ENCODE measurements around the gene ADAD2. TPM values are rescaled to one million over a fixed set of nuclear protein-coding genes. Genes with fewer than 3 reads are reported as not detected.
"Not testable (repeated sequence)": the region's sequence is repeated elsewhere in the genome, so short reads cannot be mapped to it uniquely, and the experiment has no call there.

ADAD2 gene
- total RNA-seq, 1 donor from 2014 or later = not detected

- peaks cover 4% of the 10 kb centered on the region for H3K4me1 Mint-ChIP-seq (ENCODE audit: low read depth)
Observed at GRCh38 chr16:84207251-84207650, 16.3 kb downstream of the ADAD2 start.

GRCh38 chr16:84207879-84208278 lies 16.9 kb downstream of the ADAD2 start:
- intact Hi-C loops (cut with micrococcal nuclease) = no loop called here
- Mint-ChIP-seq H3K27me3 (ENCODE audit: low read depth) (no peaks in the 10 kb centered on the region), H3K4me3 (ENCODE audit: low read depth) (no peak overlapping the region), H3K4me1 (ENCODE audit: low read depth) (peaks cover 4% of the 10 kb centered on the region), H3K9me3 (no peaks in the 10 kb centered on the region), H3K27ac (no peak overlapping the region), H3K36me3 (ENCODE audit: low read depth) (no peaks in the 10 kb centered on the region)
- DNase-seq (ENCODE audit: low spot score) = no peak

More at GRCh38 chr16:84207251-84207650, 16.3 kb downstream of the ADAD2 start:
- Mint-ChIP-seq H3K4me3 (ENCODE audit: low read depth) (no peak overlapping the region), H3K27me3 (ENCODE audit: low read depth) (no peaks in the 10 kb centered on the region), H3K27ac (no peak overlapping the region), H3K9me3 (no peaks in the 10 kb centered on the region), H3K36me3 (ENCODE audit: low read depth) (no peaks in the 10 kb centered on the region)
- intact Hi-C loops (cut with micrococcal nuclease) = no loop called here
- no peak for DNase-seq (ENCODE audit: low spot score)

GRCh38 chr16:84209989-84210388 lies 19.0 kb downstream of the ADAD2 start:
- H3K9me3 Mint-ChIP-seq = no peaks in the 10 kb centered on the region
- no peaks in the 10 kb centered on the region for H3K27me3 Mint-ChIP-seq (ENCODE audit: low read depth)
- H3K27ac Mint-ChIP-seq = no peak overlapping the region
- no peak overlapping the region for H3K4me3 Mint-ChIP-seq (ENCODE audit: low read depth)
- DNase-seq (ENCODE audit: low spot score) = no peak
- intact Hi-C loops (cut with micrococcal nuclease) = no loop called here
- H3K4me1 Mint-ChIP-seq (ENCODE audit: low read depth) = peaks cover 4% of the 10 kb centered on the region
- no peaks in the 10 kb centered on the region for H3K36me3 Mint-ChIP-seq (ENCODE audit: low read depth)

GRCh38 chr16:84212154-84212553 lies 21.2 kb downstream of the ADAD2 start:
- Mint-ChIP-seq H3K27me3 (ENCODE audit: low read depth) (peaks cover under 1% of the 10 kb centered on the region), H3K9me3 (no peaks in the 10 kb centered on the region), H3K36me3 (ENCODE audit: low read depth) (no peaks in the 10 kb centered on the region), H3K4me3 (ENCODE audit: low read depth) (no peak overlapping the region), H3K4me1 (ENCODE audit: low read depth) (peaks cover 4% of the 10 kb centered on the region), H3K27ac (no peak overlapping the region)
- intact Hi-C loops (cut with micrococcal nuclease) = no loop called here
- no peak for DNase-seq (ENCODE audit: low spot score)

GRCh38 chr16:84212631-84213030 lies 21.7 kb downstream of the ADAD2 start:
- H3K36me3 Mint-ChIP-seq (ENCODE audit: low read depth) = no peaks in the 10 kb centered on the region
- no peak overlapping the region for H3K27ac Mint-ChIP-seq
- H3K4me1 Mint-ChIP-seq (ENCODE audit: low read depth) = peaks cover 4% of the 10 kb centered on the region
- H3K4me3 Mint-ChIP-seq (ENCODE audit: low read depth) = no peak overlapping the region
- no peak for DNase-seq (ENCODE audit: low spot score)
- intact Hi-C loops (cut with micrococcal nuclease) = no loop called here
- peaks cover 2% of the 10 kb centered on the region for H3K27me3 Mint-ChIP-seq (ENCODE audit: low read depth)
- H3K9me3 Mint-ChIP-seq = no peaks in the 10 kb centered on the region

GRCh38 chr16:84214451-84215066 lies 23.6 kb downstream of the ADAD2 start:
- DNase-seq (ENCODE audit: low spot score) = no peak
- no peaks in the 10 kb centered on the region for H3K36me3 Mint-ChIP-seq (ENCODE audit: low read depth)
- no peaks in the 10 kb centered on the region for H3K4me1 Mint-ChIP-seq (ENCODE audit: low read depth)
- intact Hi-C loops (cut with micrococcal nuclease) = no loop called here
- H3K9me3 Mint-ChIP-seq = no peaks in the 10 kb centered on the region
- H3K27ac Mint-ChIP-seq = no peak overlapping the region
- H3K27me3 Mint-ChIP-seq (ENCODE audit: low read depth) = peaks cover 2% of the 10 kb centered on the region
- H3K4me3 Mint-ChIP-seq (ENCODE audit: low read depth) = no peak overlapping the region

- peaks cover 2% of the 10 kb centered on the region for H3K27me3 Mint-ChIP-seq (ENCODE audit: low read depth)
- DNase-seq (ENCODE audit: low spot score) = no peak
- no peak overlapping the region for H3K4me3 Mint-ChIP-seq (ENCODE audit: low read depth)
- H3K36me3 Mint-ChIP-seq (ENCODE audit: low read depth) = no peaks in the 10 kb centered on the region
- H3K27ac Mint-ChIP-seq = no peak overlapping the region
- H3K9me3 Mint-ChIP-seq = no peaks in the 10 kb centered on the region
- intact Hi-C loops (cut with micrococcal nuclease) = no loop called here
- H3K4me1 Mint-ChIP-seq (ENCODE audit: low read depth) = no peaks in the 10 kb centered on the region
Observed at GRCh38 chr16:84215531-84215930, 24.6 kb downstream of the ADAD2 start.

GRCh38 chr16:84216144-84216543 lies 25.2 kb downstream of the ADAD2 start:
- H3K4me1 Mint-ChIP-seq (ENCODE audit: low read depth); H3K27me3 Mint-ChIP-seq (ENCODE audit: low read depth); H3K27ac Mint-ChIP-seq; H3K4me3 Mint-ChIP-seq (ENCODE audit: low read depth); H3K9me3 Mint-ChIP-seq; DNase-seq (ENCODE audit: low spot score); H3K36me3 Mint-ChIP-seq (ENCODE audit: low read depth); intact Hi-C loops (cut with micrococcal nuclease): not testable (repeated sequence)

GRCh38 chr16:84218176-84218823 lies 27.3 kb downstream of the ADAD2 start:
- peaks cover 2% of the 10 kb centered on the region for H3K27me3 Mint-ChIP-seq (ENCODE audit: low read depth)
- no peaks in the 10 kb centered on the region for H3K4me1 Mint-ChIP-seq (ENCODE audit: low read depth)
- no peaks in the 10 kb centered on the region for H3K36me3 Mint-ChIP-seq (ENCODE audit: low read depth)
- H3K27ac Mint-ChIP-seq = no peak overlapping the region
- no peak overlapping the region for H3K4me3 Mint-ChIP-seq (ENCODE audit: low read depth)
- intact Hi-C loops (cut with micrococcal nuclease) = no loop called here
- no peak for DNase-seq (ENCODE audit: low spot score)
- no peaks in the 10 kb centered on the region for H3K9me3 Mint-ChIP-seq

- no peaks in the 10 kb centered on the region for H3K4me1 Mint-ChIP-seq (ENCODE audit: low read depth)
- DNase-seq (ENCODE audit: low spot score) = no peak
- no peak overlapping the region for H3K27ac Mint-ChIP-seq
- H3K4me3 Mint-ChIP-seq (ENCODE audit: low read depth) = no peak overlapping the region
- intact Hi-C loops (cut with micrococcal nuclease) = no loop called here
- no peaks in the 10 kb centered on the region for H3K36me3 Mint-ChIP-seq (ENCODE audit: low read depth)
- no peaks in the 10 kb centered on the region for H3K9me3 Mint-ChIP-seq
- peaks cover 2% of the 10 kb centered on the region for H3K27me3 Mint-ChIP-seq (ENCODE audit: low read depth)
Observed at GRCh38 chr16:84218956-84219355, 28.0 kb downstream of the ADAD2 start.

- H3K27ac Mint-ChIP-seq = no peak overlapping the region
- no peak overlapping the region for H3K4me3 Mint-ChIP-seq (ENCODE audit: low read depth)
- no peaks in the 10 kb centered on the region for H3K36me3 Mint-ChIP-seq (ENCODE audit: low read depth)
- no peak for DNase-seq (ENCODE audit: low spot score)
- peaks cover 2% of the 10 kb centered on the region for H3K27me3 Mint-ChIP-seq (ENCODE audit: low read depth)
- intact Hi-C loops (cut with micrococcal nuclease) = no loop called here
- no peaks in the 10 kb centered on the region for H3K4me1 Mint-ChIP-seq (ENCODE audit: low read depth)
- no peaks in the 10 kb centered on the region for H3K9me3 Mint-ChIP-seq
Observed at GRCh38 chr16:84220851-84221250, 29.9 kb downstream of the ADAD2 start.

- H3K36me3 Mint-ChIP-seq (ENCODE audit: low read depth) = no peaks in the 10 kb centered on the region
- peaks cover 2% of the 10 kb centered on the region for H3K27me3 Mint-ChIP-seq (ENCODE audit: low read depth)
- H3K4me1 Mint-ChIP-seq (ENCODE audit: low read depth) = no peaks in the 10 kb centered on the region
- no peak for DNase-seq (ENCODE audit: low spot score)
- H3K9me3 Mint-ChIP-seq = no peaks in the 10 kb centered on the region
- H3K27ac Mint-ChIP-seq = no peak overlapping the region
- intact Hi-C loops (cut with micrococcal nuclease) = no loop called here
- no peak overlapping the region for H3K4me3 Mint-ChIP-seq (ENCODE audit: low read depth)
Observed at GRCh38 chr16:84223456-84223855, 32.5 kb downstream of the ADAD2 start.

GRCh38 chr16:84224554-84224953 lies 33.6 kb downstream of the ADAD2 start:
- Mint-ChIP-seq H3K4me3 (ENCODE audit: low read depth) (no peak overlapping the region), H3K9me3 (no peaks in the 10 kb centered on the region), H3K27ac (no peak overlapping the region), H3K4me1 (ENCODE audit: low read depth) (no peaks in the 10 kb centered on the region), H3K27me3 (ENCODE audit: low read depth) (peaks cover 2% of the 10 kb centered on the region), H3K36me3 (ENCODE audit: low read depth) (no peaks in the 10 kb centered on the region)
- intact Hi-C loops (cut with micrococcal nuclease) = no loop called here
- no peak for DNase-seq (ENCODE audit: low spot score)
